ENCODE measurements around the gene CLASP2.
"Not testable (repeated sequence)": the region's sequence is repeated elsewhere in the genome, so short reads cannot be mapped to it uniquely, and the experiment has no call there.

The CLASP2 gene

GRCh38 chr3:33526787-33527186 lies 191.3 kb downstream of the CLASP2 start:
- no peak for DNase-seq

GRCh38 chr3:33525232-33525631 lies 192.8 kb downstream of the CLASP2 start:
- DNase-seq, result no peak

GRCh38 chr3:33523093-33523667 lies 194.9 kb downstream of the CLASP2 start:
- DNase-seq, result no peak

GRCh38 chr3:33521736-33522135 lies 196.3 kb downstream of the CLASP2 start:
- DNase-seq, result no peak

GRCh38 chr3:33513262-33513863 lies 204.7 kb downstream of the CLASP2 start:
- no peak for DNase-seq

GRCh38 chr3:33505027-33505426 lies 213.0 kb downstream of the CLASP2 start:
- DNase-seq, result no peak

GRCh38 chr3:33496449-33496848 lies 221.6 kb downstream of the CLASP2 start:
- DNase-seq, result no peak

GRCh38 chr3:33491721-33492120 lies 226.3 kb downstream of the CLASP2 start:
- DNase-seq, result no peak

- DNase-seq, result no peak
Observed at GRCh38 chr3:33490641-33491241, 227.3 kb downstream of the CLASP2 start.

GRCh38 chr3:33488683-33489082 lies 229.4 kb downstream of the CLASP2 start:
- no peak for DNase-seq

GRCh38 chr3:33488246-33488645 lies 229.8 kb downstream of the CLASP2 start:
- no peak for DNase-seq

- no peak for DNase-seq
Observed at GRCh38 chr3:33482111-33482521, 235.9 kb downstream of the CLASP2 start.

- DNase-seq, result no peak
Observed at GRCh38 chr3:33474896-33475295, 243.2 kb downstream of the CLASP2 start.

GRCh38 chr3:33473813-33474212 lies 244.2 kb downstream of the CLASP2 start:
- no peak for DNase-seq

GRCh38 chr3:33467786-33468185 lies 250.3 kb downstream of the CLASP2 start:
- DNase-seq, result no peak

- DNase-seq, result no peak
Observed at GRCh38 chr3:33461097-33461496, 257.0 kb downstream of the CLASP2 start.

GRCh38 chr3:33459577-33459976 lies 258.5 kb downstream of the CLASP2 start:
- DNase-seq, result not testable (repeated sequence)

- no peak for DNase-seq
Observed at GRCh38 chr3:33458446-33458845, 259.6 kb downstream of the CLASP2 start.

GRCh38 chr3:33456756-33457155 lies 261.3 kb downstream of the CLASP2 start:
- no peak for DNase-seq

- no peak for DNase-seq
Observed at GRCh38 chr3:33453331-33453761, 264.7 kb downstream of the CLASP2 start.

- not testable (repeated sequence) for DNase-seq
Observed at GRCh38 chr3:33451994-33452393, 266.1 kb downstream of the CLASP2 start.

GRCh38 chr3:33447958-33448357 lies 270.1 kb downstream of the CLASP2 start:
- no peak for DNase-seq

GRCh38 chr3:33447256-33447625 lies 270.8 kb downstream of the CLASP2 start:
- not testable (repeated sequence) for DNase-seq
